Muscle of back (tissue), 11 donors: ENCODE measurements around the gene ZNRF1. TPM values are rescaled to one million over a fixed set of nuclear protein-coding genes. Genes with fewer than 3 reads are reported as not detected.
"Not testable (repeated sequence)": the region's sequence is repeated elsewhere in the genome, so short reads cannot be mapped to it uniquely, and the experiment has no call there.

ENCODE experiments used
- DNase-seq, 3 donors: peaks; one replicate each; pipeline versions ENCODE4 v3.0.0 to v3.0.0-alpha.2; 2013
- polyA plus RNA-seq, 10 donors: library from polyadenylated mRNA; unstranded; fragments of 120-200 nt; gene quantifications; one replicate each; pipeline ENCODE4 v1.2.1, GENCODE V29; 2013; ENCODE audit not compliant: insufficient read length in 10 of 10

Gene ZNRF1
- polyA plus RNA-seq, 10 donors: 34.0 to 51.6 (median 38.9) TPM

DNA sequence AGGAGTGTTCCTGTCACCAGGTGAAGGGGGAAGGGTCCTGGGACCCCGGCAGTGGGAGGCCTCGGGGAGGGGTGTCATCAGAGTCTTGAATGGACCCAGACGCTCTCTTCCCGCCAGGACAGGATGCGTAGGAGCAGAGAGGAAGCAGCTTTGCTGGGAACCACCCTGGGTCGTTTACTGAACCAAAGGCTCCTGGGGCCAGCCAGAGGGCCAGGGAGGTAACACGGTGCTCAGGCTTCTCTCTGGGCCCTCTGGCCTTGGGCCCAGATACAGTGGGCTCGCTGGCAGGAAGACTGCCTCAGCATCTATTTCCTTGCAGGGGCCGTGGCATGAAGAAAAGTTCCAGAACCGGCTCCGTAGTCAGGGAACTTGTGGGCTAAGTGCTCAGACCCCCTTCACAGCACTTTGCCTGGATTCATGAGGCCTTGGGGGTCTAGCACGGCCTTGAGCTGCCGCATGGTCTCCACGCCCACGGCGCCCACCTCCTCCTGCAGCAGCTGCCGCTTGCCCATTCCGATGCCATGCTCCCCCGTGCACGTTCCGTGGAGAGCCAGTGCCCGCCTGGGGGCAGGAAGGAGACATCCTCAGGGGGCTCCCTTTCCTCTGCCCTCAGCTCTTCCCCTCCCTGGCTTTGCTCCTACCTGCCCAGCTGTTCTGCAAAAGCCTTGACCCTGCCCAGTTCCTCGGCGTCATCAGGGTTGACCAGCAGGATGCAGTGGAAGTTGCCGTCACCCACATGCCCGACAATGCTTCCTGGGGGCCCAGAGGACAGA lies 113.3 kb downstream of the ZNRF1 start:
- DNase-seq: peak in 1 of 3 donors; percentile 54

DNA sequence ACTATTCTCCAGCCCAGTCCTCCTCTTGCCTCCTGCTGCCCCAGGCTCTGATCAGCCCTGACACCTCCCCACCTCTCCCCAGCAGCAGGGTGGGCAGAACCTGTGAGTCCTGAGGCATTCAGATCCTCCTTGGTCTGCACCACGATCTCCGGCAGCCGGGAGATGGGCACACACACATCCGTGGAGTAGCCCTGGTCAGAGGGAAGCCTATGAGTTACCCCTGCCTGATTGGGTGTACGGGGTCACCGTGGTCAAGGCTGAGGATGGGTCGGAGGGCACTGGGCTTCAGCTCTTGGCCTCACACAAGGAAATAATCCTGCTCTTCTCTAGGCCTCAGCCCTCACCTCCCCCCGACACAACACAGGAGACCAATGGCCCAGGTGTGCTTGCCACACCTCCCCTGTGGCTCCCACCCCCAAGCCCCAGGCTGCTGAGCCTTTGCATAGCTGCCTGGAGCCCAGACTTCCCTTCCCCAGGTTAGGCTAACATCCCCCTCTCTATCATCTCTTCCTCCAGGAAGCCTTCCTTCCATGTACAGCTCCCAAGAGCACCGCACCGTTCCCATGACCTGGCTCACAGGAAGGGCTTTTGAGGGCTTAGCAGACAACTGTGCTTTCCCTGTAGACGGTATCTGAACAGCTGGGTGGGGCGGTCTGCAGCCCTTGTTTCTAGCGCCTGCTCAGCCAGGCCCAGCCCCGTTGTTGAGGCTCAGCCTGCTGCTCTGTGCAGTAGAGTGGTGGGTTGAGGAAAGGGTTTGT lies 114.1 kb downstream of the ZNRF1 start:
- no peak for DNase-seq

DNA sequence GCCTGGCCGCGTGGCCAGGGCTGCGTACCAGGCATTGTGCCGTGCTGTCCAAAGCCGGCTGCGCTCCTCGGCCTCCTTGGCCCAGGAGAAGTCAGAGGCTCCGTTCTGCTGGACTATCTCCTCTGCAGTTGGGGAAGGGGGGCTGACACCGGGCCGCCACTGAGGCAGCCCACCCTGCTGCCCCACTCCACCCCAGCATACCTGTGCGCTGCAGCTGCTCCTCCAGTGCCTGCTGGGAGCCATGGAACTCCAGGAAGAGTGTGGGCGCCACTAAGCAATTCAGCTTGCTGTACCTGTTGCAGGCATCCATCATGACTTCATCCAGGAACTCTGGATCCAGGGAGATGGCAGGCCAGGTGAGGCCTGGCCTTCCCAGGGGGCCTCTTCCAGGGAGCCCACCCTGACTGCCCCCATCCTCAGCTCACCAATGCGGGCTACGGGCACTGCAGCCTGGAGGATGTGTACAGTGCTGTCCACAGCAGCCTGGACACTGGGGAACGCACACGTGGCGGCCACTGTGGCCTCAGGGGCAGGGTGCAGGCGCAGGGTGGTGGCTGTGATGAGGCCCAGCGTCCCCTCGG lies 114.8 kb downstream of the ZNRF1 start:
- DNase-seq: no peak

DNA sequence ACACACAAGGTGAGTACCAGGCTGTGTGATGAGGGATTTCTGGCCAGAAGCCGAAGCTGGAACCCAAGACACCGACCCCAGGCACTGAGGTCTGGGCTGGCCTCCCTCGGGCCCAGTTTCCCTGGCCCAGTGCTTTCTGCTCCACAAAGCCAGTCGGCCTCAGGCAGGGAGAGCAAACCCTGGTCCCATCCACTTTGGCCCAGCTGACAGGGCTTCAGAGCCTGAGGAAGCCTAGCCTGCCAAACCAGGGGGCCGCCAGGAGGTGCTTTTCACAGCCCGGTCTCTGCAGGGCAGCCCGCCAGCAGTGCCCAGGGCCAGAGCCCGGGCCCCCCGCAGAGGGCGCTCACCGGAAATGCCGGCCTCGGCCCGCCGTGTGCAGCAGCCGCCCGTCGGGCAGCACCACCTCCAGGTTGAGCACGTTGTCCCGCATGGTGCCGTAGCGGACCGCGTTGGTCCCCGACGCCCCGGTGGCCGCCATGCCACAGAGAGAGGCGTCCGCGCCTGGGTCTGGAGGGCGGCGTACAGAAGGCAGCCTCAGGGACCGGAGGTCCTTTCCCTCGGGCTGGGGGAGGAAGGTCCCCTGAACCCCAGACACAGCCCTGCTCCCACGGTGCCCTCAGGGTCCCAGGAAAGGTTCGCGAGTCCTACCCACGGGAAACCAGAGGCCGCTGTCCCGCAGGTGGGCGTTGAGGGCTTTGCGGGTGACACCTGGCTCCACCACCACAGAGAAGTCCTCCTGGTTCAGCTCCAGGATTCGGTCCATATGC lies 115.5 kb downstream of the ZNRF1 start:
- no peak for DNase-seq

DNA sequence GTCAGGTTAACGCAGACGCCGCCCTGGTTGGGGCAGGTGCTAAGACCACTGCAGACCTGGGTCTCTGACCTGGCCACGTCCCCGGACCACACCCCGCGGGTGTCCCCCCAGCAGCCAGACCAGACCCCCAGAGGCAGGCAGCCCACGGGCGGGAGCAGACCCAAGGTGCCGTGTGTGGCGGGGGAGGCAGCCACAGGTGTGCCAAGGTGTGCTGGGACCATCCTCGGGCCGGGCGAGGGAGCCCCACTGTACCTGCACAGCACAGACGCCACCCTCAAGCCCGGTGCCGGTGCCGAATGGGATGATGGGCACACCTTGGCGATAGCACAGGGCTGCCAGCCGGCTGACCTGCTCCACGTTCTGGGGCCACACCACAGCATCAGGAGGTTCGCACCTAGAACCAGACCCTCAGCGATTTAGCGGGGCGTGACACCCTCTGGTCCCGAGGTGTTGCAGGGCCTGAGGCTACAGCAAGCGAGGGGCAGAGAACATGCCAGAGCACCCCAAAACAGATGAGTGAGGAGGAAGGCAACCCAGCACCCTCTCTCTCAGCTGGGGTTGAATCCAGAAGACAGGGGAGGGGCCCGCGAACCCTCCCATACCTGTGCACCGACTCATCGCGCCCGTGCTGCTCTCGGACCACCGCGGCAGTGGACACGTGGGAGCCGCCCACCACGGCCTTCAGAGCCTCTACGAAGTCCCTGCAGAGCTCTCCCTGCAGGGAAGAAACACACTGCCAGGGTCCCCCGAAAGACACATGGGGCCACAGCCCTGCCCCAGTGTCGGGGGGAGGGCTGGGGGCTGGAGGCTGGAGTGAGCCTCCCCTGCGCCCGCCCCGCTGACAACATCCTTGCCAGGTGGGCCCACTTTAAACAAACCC lies 116.4 kb downstream of the ZNRF1 start:
- no peak for DNase-seq

DNA sequence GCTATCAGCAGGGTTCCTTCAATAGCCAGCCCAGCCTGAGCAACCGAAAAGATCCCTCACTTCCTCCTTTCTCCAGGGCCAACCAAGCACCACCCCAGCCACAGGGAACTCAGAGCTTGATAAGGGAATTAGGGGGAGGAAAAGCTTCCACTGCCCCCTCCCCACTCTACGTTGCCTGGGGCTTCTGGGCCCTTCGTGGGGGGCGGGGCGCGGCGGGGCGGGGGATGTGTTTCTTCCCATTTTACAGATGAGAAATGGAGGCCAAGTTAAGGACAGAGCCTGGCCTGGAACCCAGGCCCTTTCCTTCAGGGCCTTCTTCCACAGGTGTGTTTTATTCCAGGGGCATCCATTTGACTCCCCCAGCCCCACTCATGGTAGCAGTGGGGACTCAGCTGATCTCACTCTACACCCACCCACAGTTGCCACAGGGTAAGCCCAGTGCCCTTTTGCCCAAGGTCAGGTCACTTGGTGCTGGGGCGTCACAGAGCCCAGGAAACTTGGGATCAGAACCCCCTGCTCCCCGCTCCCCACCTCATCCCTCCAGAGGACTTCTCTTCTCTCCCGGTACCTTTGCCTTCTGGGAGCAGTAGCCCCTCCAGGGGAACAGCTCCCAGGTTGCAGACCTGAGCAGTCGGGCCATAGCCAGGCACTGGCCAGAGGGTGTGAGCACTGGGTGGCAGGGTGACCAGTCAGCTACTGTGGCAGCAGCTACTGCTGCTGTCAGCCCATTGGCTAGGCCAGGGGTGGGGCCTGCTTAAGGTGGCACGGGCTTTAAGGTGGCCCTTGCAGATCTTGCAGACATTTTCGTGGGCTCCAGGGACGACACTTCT lies 117.5 kb downstream of the ZNRF1 start, which contains the start of gene LDHD:
LDHD (minus strand) TSS at position 700 of the 830 bp plus-strand sequence; CDS start at position 640, 60 bp downstream.
- DNase-seq: peak in 1 of 3 donors; percentile 51

DNA sequence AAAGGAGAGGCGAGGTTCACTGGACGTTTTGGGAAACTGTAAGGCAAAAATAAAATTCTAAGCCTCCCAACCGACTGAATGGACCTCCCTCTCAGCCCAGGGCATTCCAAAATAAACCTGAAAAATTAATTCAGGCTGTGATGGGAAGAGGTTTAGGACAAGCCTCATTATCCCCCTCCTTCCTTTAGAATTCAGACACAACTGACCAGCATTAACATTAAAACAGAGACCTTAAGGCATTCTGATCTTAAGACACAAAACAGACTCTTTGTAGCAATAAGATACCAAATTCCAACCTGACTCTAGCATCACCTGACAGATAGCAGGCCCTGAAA lies 118.1 kb downstream of the ZNRF1 start:
- DNase-seq: no peak

DNA sequence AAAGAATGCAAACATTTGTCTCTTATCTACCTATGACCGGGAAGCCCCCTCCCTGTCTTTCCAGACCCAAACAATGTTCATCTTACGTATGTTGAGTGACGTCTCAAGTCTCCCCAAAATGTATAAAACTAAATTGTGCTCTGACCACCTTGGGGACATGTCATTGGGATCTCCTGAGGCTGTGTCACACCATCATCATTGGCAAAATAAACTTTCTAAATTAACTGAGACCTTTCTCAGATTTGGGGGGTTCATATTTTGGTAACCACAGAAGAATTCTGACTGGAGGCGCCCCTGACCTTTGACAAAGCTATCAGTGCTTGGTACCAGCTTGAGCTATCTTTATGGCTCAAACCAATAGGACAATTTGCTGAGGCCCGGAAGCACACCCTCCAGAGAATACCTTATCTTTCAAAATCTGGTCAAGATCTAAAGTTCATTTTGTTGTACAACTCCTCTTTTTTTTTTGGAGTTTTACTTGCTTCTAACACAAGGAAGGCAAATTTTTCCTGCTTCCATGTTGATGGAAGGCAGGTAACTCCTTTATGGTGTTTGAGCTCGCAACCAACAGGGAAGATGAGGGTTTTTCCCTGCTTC lies 120.2 kb downstream of the ZNRF1 start:
- no peak for DNase-seq

DNA sequence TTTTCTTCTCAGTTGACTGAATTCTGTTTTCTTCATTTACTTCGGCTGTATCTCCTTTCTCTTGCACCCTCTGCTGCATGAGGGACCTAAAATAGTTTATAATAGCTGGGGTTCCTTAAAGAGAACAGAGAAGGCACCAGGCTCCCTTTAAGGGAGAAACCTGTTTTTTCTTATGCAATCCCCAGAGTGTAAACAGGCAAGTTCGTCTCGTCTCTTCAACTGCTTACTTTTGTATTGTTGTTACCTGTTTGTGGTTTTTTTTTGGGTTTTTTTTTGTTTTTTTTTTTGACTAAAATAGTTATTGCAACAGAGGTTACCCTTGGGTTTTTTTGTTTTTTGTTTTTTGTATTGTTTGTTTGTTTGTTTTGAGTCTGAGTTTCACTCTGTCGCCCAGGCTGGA lies 121.4 kb downstream of the ZNRF1 start:
- no peak for DNase-seq

DNA sequence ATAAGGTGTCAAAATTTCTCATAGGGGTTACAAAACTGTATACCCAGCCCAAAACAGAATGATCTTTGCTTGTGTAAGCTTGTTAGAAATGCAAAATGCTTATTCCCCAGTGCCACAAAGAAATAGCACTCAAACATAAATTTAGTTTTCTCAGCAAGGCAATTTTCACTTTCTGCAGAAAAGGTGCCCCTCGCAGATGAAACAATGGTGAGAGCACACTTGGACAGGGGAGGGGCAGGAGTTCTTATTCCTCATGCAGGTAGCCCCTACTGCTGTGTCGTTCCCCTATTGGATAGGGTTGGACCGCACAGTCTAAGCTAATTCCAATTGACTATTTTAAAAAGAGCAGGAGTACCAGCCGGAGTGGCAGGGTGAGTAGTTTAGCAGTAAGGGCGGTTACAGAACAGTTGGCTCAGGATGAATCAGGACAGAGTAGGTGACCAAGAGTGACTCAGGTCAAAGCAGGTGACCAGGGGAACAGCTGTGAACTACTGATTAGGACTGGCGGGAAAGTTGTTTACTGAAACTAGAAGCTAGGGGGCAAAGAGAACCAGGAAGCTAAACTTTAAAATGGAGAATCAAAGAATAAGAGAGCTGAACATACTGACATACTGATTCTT lies 123.2 kb downstream of the ZNRF1 start:
- no peak for DNase-seq

DNA sequence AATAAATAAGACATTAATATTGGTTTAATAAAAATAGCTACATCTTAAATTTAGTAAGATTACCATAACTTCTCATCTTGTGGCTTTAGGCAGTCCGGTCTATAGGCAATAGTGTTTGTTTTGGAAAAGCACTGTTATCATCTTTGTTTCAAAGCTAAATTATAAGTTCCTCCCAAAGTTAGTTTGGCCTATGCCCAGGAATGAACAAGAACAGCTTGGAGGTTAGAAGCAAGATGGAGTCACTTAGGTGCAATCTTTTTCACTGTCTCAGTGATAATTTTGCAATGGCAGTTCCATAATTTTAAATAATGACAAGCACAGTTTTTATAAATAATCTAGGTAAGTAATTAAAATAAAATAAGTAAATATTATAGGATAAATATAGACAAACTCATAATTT lies 123.8 kb downstream of the ZNRF1 start:
- DNase-seq: no peak

DNA sequence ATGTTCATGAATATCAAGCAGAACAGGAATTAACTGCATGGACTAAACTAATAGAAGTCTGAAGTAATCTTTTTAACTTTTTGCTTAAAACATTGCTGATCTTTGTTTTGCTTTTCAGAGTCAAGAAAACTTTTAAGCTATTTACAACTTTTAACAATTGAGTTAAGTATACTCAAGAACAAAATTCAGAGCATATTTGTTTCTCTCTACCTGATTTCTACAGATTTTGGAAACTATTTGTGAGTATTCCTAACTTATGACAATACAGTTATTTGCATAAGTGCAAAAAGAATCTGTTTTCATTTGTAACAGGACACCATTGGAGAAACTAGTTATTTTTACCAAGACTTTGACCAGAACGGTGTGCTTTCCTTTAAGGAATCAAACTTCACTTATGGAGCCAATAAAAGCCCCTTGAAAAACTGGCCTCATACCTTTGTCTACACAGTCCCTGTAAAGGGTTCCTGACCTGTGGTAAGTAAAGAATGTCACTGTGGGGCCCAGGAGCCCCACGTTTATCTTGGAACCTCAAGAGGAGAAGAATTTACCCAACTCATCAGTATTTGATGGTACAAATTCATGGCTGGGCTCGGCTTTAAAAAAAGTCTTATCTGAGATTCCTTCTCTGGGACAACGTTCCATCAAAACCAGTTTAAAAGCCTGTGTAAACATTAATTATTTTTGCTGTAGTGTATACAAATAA lies 129.0 kb downstream of the ZNRF1 start:
- no peak for DNase-seq

DNA sequence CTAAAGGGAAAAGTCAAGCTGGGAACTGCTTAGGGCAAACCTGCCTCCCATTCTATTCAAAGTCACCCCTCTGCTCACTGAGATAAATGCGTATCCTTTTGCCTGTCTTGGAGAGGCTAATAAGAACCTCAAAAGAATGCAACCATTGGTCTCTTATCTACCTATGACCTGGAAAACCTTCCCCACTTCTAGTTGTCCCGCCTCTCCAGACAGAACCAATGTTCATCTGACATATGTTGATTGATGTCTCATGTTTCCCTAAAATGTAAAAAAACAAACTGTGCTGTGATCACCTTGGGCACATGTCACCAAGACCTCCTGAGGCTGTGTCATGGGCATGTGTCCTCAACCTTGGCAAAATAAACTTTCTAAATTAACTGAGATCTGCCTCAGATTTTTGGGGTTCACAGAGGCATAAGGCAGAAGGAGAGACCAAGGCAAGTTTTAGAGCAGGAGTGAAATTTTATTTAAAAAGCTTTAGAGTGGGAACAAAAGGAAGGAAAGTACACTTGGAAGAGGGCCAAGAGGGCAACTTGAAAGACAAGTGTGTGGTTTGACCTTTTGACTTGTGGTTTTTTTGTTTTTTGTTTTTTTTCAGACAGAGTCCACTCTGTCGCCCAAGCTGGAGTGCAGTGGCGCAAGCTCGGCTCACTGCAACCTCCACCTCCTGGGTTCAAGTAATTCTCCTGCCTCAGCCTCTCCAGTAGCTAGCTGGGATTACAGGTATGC lies 130.8 kb downstream of the ZNRF1 start:
- not testable (repeated sequence) for DNase-seq

DNA sequence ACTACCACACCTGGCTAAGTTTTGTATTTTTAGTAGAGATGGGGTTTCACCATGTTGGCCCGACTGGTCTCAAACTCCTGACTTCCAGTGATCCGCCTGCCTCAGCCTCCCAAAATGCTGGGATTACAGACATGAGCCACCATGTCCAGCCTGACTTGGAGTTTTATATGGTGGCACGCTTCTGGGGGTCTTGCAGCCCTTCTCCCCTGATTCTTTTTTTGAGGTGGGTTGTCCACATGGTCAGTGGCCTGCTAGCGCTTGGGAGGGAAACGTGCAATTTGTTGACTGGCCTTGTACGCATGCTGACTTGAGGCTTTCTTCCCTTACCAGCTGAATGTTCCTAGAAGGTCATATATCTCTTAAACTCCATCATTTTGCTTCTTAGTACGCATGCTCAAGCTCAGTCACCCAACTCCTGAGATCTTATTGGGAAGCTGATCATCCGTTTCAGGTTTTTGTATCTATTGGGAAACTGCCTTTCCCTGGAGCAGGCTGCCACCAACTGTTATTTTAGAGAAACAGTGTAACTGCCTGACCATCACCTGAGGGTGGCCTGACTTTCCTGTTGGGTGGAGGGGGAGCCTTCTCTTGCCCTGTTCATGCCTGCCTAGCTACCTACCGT lies 131.4 kb downstream of the ZNRF1 start:
- peak in 1 of 3 donors; percentile 19 for DNase-seq

DNA sequence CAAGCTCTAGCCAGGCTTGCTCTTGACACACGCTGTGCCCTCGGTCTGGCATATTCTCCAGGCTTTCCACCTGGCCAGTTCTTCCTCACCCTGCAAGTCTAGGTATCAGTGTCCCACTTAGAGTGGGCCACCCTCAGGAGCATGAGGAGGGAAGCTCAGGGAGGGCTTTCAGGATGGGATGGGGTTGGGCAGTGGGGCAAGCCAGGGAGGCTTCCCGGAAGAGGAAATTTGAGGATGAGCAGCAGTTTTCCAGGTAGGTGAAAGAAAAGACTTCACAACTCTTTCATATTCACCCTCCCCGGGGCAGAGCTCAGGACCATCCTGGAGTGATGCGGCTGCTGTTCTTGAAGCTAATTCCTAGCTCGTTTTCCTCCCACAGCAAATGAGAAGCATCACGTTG lies 132.3 kb downstream of the ZNRF1 start:
- no peak for DNase-seq

DNA sequence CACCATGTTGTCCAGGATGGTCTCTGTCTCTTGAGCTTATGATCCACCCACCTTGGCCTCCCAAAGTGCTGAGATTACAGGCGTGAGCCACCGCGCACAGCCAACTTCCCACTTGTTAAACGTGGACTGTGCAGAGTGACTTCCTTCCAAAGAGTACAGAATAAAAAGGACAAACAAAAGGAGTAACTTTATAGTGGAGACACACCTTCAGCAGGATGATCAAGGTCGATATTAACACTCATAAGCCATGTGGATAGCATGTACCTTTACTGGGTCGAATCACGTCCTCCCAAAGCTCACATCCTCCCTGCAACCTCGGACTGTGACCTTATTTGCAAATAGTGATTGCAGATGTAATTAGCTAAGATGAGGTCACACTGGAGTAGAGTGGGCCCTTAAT lies 139.4 kb downstream of the ZNRF1 start:
- no peak for DNase-seq

DNA sequence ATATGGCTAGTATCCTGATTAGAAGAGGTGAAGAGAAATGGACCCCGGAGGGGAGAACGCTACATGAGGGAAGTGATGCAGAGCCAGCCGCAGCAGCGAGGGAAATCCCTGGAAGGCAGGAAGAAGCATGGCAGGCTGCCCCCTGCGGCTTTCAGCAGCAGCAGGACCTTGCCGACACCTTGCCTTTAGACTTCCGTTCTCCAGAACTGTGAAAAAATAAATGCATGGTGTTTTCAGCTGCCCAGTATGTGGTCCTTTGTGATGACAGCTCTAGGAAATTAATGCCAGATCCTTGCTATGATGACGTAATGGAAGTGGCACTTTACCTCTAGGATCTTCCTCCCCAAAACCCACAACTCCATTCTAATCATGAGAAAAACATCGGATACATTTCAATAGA lies 139.8 kb downstream of the ZNRF1 start:
- DNase-seq: peak in 1 of 3 donors; percentile 42
